PC-3 (cell line): ENCODE measurements around the gene PRTN3.

Experiments
- CTCF ChIP-seq: fragments of 300-600 bp; sonication (generic); conservative IDR thresholded peaks from 2 replicates; pipeline ENCODE4 v1.5.1; 2017; ENCODE audit warnings: antibody characterized with exemption, low read depth, mild to moderate bottlenecking, low read length
- EZH2 ChIP-seq: fragments of 300-600 bp; sonication (generic); IDR thresholded peaks from one replicate; pipeline ENCODE4 v1.6.1; 2017; ENCODE audit warnings: antibody characterized with exemption, mild to moderate bottlenecking, low read length; ENCODE audit not compliant: unreplicated experiment
- EZH2phosphoT487 ChIP-seq: fragments of 300-600 bp; sonication (generic); IDR thresholded peaks from 2 replicates; pipeline ENCODE4 v1.6.1; 2018; ENCODE audit warnings: mild to moderate bottlenecking, antibody characterized with exemption, low read length, borderline replicate concordance

- TF ChIP-seq CTCF (no peak), EZH2 (no peak), EZH2phosphoT487 (no peak)
These were observed 29.5 kb downstream of the PRTN3 start for GRCh38 chr19:870314-870713.
